ENCODE measurements around the gene MEIS2.

MEIS2 gene

DNA sequence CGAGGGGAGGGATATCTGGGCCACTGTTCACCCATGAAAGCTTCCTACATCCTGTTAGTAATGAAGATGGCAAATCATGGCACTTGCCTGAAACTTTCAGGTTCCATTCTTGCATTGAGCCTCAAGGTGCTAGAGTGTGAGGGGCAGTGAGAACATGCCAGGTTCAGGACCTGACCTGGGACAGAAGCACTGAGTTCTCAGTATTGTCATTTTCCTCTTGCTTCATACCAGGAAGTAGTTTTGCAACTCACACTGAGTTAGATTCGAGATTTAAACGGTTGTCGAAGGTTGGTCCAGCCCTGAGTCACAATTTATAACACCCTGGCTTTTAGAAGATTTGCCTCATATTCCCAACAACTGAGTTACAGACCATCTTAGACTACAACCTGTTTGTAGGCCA is 11.8 kb upstream of the MEIS2 start:
- no peak for DNase-seq

- no peak for DNase-seq
These were observed 11.0 kb upstream of the MEIS2 start for GRCh38 chr15:37111427-37111717.

- no peak for DNase-seq
These were observed 9.7 kb upstream of the MEIS2 start for GRCh38 chr15:37109872-37110572.

DNA sequence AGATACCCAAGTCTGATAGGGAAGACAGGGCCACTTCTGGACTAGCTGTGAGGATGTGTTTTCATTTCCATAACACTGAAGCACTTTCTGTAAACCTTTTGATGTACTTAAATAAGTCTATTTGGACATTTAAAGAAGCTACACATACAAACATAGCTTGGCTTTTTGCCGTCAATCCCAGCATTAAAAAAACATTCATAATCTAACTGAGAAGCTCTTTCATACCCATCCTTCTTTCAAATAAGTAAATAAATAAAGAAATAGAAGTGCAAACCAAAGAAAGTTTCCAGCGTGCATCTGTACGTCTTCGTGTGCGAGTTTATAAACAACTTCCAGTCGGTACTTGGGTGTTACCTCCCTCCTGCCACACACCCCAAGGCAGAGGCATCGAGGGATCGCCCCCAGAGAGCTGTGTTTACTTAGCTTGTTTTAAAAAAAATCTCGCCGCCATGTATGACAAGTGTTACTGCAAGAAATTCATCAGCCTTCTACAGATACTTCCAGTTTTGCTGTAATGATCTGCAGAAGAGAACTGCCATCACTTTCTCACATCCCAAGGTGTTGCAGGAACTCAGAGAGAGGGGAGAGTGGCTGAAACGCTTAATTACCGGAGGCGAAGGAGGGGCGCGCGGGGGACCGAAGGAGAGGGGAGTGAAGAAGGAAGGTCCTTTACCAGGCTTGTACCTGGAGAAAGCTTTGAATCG is 9.0 kb upstream of the MEIS2 start:
- no peak for DNase-seq

- no peak for DNase-seq
These were observed 8.2 kb upstream of the MEIS2 start for GRCh38 chr15:37108381-37109167.

- no peak for DNase-seq
These were observed 7.5 kb upstream of the MEIS2 start for GRCh38 chr15:37107744-37108380.

DNA sequence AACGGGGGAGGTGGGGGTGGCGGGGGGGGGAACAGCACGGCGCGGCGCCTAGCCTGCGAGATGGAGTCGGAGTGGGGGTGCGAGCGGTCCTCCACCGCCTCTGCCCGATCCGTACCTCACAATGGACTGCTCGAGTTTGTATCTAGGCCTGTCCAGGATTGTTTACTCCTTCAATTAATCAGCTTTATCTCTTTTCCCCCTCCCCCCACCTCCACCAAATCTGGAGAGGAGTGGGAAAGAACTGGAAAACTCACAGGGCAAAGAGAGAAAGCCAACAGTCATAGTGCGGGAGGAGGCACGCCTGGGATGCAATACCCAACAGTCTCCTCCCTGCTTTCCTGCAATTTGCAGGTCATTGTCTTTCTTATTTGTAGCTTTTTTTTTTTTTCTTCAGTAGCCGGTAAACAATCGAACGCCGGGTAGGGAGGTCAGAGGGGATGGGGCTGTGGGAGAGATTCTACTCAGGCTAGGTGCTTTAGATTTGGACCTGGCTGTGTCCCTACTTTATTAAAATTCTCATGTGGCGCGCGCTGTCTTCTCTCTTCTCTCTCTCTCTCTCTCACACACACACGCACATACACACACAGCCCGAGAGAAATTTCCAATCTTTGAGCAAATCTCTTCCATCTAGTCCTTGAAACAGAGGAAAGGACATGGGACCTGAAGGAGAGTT is 6.9 kb upstream of the MEIS2 start:
- no peak for DNase-seq

DNA sequence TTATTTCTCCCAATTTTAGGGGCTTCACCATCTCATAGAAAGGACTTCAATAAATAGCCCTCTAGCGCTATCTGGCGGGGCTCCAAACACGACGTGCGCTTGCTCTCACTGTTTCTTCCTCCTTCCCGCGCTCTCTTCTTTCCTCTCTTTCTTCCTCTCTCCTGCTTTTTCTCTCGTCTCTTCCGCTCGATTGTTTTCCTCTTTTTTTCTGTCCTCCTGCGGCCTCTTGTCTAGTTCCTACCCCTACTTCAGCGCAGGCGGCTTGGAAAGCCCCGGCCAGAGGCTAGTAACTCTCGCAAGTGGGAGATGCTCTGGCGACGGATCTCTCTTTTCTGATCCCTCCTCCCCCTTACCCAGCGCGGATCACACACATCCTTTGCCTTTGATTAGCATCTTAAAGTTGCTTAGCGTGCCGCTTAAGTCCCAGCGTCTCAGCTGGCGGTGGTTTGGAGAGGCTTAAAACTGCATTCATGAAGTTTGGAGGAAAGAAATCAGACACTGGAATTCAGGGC is 6.2 kb upstream of the MEIS2 start:
- no peak for DNase-seq

GRCh38 chr15:37105889-37106288 is 5.5 kb upstream of the MEIS2 start:
- DNase-seq, result no peak

DNA sequence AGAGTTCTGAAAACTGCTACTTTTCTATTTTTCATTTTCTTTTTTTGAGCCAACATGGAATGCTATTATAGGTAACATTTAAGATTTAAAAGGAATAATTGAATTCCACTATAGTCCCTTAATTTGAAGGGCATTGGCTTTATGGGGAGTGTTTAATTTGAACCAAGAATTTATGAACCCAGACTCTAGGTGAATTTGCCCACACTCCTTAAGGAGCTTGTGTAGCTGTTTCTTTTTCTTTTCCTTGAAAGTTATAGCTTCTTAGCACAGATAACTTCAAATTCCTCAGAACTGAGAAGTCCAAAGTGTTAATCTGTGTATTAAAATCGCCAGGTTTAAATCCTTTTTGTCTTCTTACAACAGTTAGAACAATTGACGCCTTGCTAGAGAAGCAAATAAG is 4.7 kb upstream of the MEIS2 start:
- DNase-seq, result no peak

GRCh38 chr15:37104424-37104981 is 4.2 kb upstream of the MEIS2 start:
- DNase-seq, result no peak

DNA sequence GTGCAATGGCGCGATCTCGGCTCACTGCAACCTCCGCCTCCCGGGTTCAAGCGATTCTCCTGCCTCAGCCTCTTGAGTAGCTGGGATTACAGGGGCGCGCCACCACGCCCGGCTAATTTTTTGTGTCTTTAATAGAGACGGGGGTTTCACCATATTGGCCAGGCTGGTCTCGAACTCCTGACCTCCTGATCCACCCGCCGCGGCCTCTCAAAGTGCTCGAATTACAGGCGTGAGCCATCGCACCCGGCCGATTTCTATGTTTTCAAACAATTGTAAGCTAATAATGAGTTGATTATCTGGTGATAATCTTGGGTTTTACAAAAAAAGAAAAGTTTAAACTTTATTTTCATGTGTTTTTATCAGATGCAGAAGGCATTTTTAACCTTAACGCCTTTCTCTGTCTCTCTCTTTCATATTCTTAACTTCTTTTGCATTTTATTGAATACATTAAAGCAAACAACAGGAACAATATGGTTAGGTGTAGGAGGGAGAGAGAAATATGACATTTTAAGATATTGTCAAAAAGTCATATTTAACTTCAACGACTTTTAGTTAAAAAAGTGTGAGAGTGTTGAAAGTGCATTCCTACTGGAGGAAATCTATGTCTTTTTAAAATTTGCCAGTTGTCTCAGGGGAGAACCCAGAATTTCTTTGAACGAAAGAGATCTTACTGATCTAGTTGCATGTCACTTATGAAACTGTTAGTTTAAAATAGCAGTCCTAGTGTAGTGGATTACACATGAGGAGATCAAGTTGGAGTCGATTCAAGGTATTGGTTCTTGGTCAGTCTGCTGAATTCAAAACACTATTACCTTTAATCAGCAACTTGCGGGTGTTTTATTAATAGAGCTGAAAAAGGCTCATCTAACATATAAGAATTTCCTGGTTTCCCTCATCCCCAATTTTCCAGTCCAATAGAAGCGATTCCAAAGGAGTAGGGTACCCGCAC is 3.4 kb upstream of the MEIS2 start:
- no peak for DNase-seq

DNA sequence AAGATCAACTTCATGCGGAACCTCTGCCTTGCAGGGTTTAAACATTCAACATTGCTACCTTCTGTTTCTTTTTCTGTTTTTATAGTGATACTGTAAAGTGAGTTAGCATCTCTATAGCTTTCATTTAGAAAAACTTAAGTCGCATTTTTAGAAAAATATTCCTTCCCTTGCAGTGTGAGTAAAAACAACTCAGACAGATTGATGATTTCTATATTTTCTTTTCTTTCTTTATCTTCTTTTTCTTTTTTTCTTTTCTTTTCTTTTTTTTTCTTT is 2.8 kb upstream of the MEIS2 start:
- DNase-seq, result no peak

DNA sequence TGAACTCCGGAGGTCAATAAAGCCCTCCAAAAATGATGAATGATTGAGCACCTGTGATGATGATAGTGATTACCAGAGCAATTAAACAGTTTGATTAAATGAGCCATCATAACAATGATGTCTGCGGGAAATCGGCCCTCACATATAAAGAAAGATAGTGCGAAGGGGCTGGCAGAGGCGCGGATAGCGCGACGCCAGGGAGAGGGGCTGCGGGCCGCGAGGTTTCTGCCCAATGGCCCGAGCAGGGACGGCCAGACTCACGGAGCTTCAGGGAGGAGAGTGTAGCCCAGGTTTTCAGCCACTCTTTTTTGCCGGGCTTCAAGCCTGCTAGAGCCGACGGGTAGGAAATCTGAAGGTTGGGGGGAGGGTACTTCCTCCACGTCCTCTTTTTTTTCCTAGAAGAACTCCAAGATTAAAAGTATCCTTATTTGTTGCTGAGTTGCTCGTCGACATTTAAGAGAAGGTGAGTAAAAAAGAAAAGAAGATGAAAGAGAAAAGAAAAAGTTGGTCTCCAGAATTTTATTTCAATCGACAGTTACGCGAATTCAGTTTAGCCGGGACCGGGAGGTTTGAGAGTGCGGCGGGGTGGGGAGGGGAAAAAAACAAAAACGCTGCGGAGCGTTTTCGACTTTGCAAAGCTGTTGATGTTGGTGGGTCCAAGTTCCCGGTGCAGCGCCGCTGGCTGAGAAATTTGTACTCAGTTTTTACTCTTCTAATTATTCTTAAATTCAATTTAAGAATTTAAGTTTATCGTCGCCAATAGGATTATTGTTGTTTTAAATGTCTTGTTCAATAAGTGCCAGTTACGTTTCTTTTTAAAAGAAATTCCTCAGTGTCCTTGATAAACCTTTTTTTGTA is 2.2 kb upstream of the MEIS2 start:
- DNase-seq, result no peak

GRCh38 chr15:37101980-37102304 is 1.6 kb upstream of the MEIS2 start:
- DNase-seq, result no peak

GRCh38 chr15:37100966-37101215 is 542 bp upstream of the MEIS2 start:
- DNase-seq, result no peak

- DNase-seq, result no peak
These were observed 835 bp downstream of the MEIS2 start for GRCh38 chr15:37099319-37100108.

GRCh38 chr15:37098468-37099318 is 1.7 kb downstream of the MEIS2 start:
- DNase-seq, result no peak

Measured in CD4-positive, alpha-beta T cell treated with Interleukin-15 for 1 hour (primary cell).